H1 (cell line): ENCODE measurements around the gene GPC6. TPM values are rescaled to one million over a fixed set of nuclear protein-coding genes. Genes with fewer than 3 reads are reported as not detected.

Source experiments
- CTCF ChIA-PET: fragments of 300-600 bp; sonication (Branson Sonifier 250); formaldehyde crosslinking; loops from one replicate; lab custom pipeline; 2021; ENCODE audit not compliant: partially characterized antibody; lab: Charles Lee
- POLR2A ChIA-PET: fragments of 300-600 bp; sonication (Branson Sonifier 250); formaldehyde crosslinking; loops from one replicate; lab custom pipeline; 2021; ENCODE audit warnings: inconsistent platforms; ENCODE audit not compliant: partially characterized antibody; lab: Charles Lee
- DNase-seq, 2 experiments: peaks; one replicate each; pipeline versions ENCODE4 v3.0.0 to v3.0.0-alpha.2; 2010 to 2022; ENCODE audit warnings: low spot score in 2 of 2, low read depth in 1 of 2, mixed read lengths in 1 of 2
- FAIRE-seq: peaks from 2 replicates; lab custom pipeline; 2011; peaks lifted over from hg19 to GRCh38; lab: Jason Lieb, UNC
- H2AFZ ChIP-seq: 2 replicates; pipeline ENCODE4 v1.8.1; 2012; ENCODE audit warnings: low read length, inconsistent platforms
- H2AK5ac ChIP-seq: 2 replicates; pipeline ENCODE4 v1.6.1; 2013; ENCODE audit warnings: low read depth, low read length
- H2BK120ac ChIP-seq: replicated peaks from 2 replicates; pipeline ENCODE3; 2013; ENCODE audit warnings: low read depth, low read length, inconsistent platforms
- H2BK12ac ChIP-seq: 2 replicates; pipeline ENCODE4 v1.6.1; 2013; ENCODE audit warnings: low read depth, low read length
- H2BK15ac ChIP-seq: 2 replicates; pipeline ENCODE4 v1.6.1; 2013; ENCODE audit warnings: low read length
- H2BK20ac ChIP-seq: 2 replicates; pipeline ENCODE4 v1.6.1; 2013; ENCODE audit warnings: low read length
- H2BK5ac ChIP-seq: 2 replicates; pipeline ENCODE4 v1.6.1; 2013; ENCODE audit warnings: low read depth, low read length
- H3K14ac ChIP-seq: 2 replicates; pipeline ENCODE4 v1.6.1; 2013; ENCODE audit warnings: inconsistent platforms; ENCODE audit not compliant: insufficient read length
- H3K18ac ChIP-seq: 2 replicates; pipeline ENCODE4 v1.6.1; 2013; ENCODE audit warnings: low read length; ENCODE audit errors: extremely low read depth
- H3K23ac ChIP-seq: 2 replicates; pipeline ENCODE4 v1.6.1; 2013; ENCODE audit warnings: inconsistent platforms; ENCODE audit not compliant: insufficient read length
- H3K23me2 ChIP-seq: 2 replicates; pipeline ENCODE4 v1.6.1; 2013; ENCODE audit warnings: low read depth, low read length
- H3K27ac ChIP-seq: 2 replicates; pipeline ENCODE4 v1.6.1; 2011; ENCODE audit warnings: low read depth, low read length, inconsistent platforms
- H3K27me3 ChIP-seq, 4 experiments: replicated peaks in 1 of 4; 1 replicate in 1 of 4; 2 replicates in 3 of 4; pipeline versions ENCODE4 v1.6.1 to v1.8.1; 2011 to 2013; ENCODE audit warnings: low read length in 3 of 4, mild to moderate bottlenecking in 3 of 4, inconsistent platforms in 2 of 4, mixed read lengths in 2 of 4, moderate library complexity in 1 of 4; ENCODE audit not compliant: control insufficient read depth in 3 of 4, insufficient read depth in 3 of 4; ENCODE audit errors: extremely low read depth in 1 of 4
- H3K36me3 ChIP-seq, 4 experiments: 2 replicates each; pipeline versions ENCODE4 v1.6.1 to v1.8.1; 2011 to 2013; ENCODE audit warnings: mild to moderate bottlenecking in 4 of 4, low read length in 3 of 4, moderate library complexity in 2 of 4, control low read depth in 1 of 4, inconsistent platforms in 1 of 4; ENCODE audit not compliant: insufficient read depth in 4 of 4, control insufficient read depth in 2 of 4
- H3K4ac ChIP-seq: replicated peaks from 2 replicates; pipeline ENCODE3; 2013; ENCODE audit warnings: low read length, low read depth, mixed read lengths, inconsistent platforms; ENCODE audit not compliant: insufficient read length
- H3K4me1 ChIP-seq, 4 experiments: replicated peaks in 1 of 4; 1 replicate in 1 of 4; 2 replicates in 3 of 4; pipeline versions ENCODE4 v1.6.1 to v1.8.1; 2011 to 2013; ENCODE audit warnings: low read length in 3 of 4, inconsistent platforms in 2 of 4, mixed read lengths in 1 of 4; ENCODE audit not compliant: insufficient read depth in 4 of 4, control insufficient read depth in 3 of 4
- H3K4me2 ChIP-seq, 2 experiments: 2 replicates each; pipeline versions ENCODE4 v1.6.1 to v1.8.1; 2011 to 2013; ENCODE audit warnings: low read depth in 2 of 2, low read length in 2 of 2, control low read depth in 1 of 2, inconsistent platforms in 1 of 2, mild to moderate bottlenecking in 1 of 2; ENCODE audit not compliant: insufficient read depth in 1 of 2
- H3K4me3 ChIP-seq, 4 experiments: fragments of 200-600, 300-600 bp in 1 of 4; sonication (generic), shearing (Covaris generic), sonication (Bioruptor Twin) in 1 of 4; 2 replicates each; pipeline versions ENCODE4 v1.5.1 to v1.8.1; 2011 to 2016; ENCODE audit warnings: low read length in 4 of 4, low read depth in 3 of 4, control low read depth in 2 of 4, inconsistent platforms in 2 of 4, mild to moderate bottlenecking in 2 of 4, mixed read lengths in 1 of 4, moderate library complexity in 1 of 4; ENCODE audit not compliant: insufficient read depth in 2 of 4; ENCODE audit errors: extremely low read depth in 1 of 4
- H3K56ac ChIP-seq: replicated peaks from 2 replicates; pipeline ENCODE3; 2013; ENCODE audit warnings: low read depth, mild to moderate bottlenecking, mixed read lengths, low read length, inconsistent platforms; ENCODE audit not compliant: insufficient read length
- H3K79me1 ChIP-seq: 2 replicates; pipeline ENCODE4 v1.6.1; 2013; ENCODE audit warnings: low read depth, low read length, control low read depth
- H3K79me2 ChIP-seq, 2 experiments: 2 replicates each; pipeline versions ENCODE4 v1.6.1 to v1.8.1; 2012 to 2013; ENCODE audit warnings: low read length in 2 of 2, mild to moderate bottlenecking in 2 of 2, inconsistent platforms in 1 of 2; ENCODE audit not compliant: insufficient read depth in 2 of 2, control insufficient read depth in 1 of 2
- H3K9ac ChIP-seq, 4 experiments: replicated peaks in 1 of 4; 1 replicate in 1 of 4; 2 replicates in 3 of 4; pipeline versions ENCODE4 v1.6.1 to v1.8.1; 2011 to 2013; ENCODE audit warnings: low read depth in 3 of 4, low read length in 3 of 4, control low read depth in 2 of 4, mild to moderate bottlenecking in 2 of 4, moderate library complexity in 2 of 4, inconsistent platforms in 1 of 4; ENCODE audit errors: extremely low read depth in 1 of 4
- H3K9me3 ChIP-seq, 2 experiments: 2 replicates each; pipeline versions ENCODE4 v1.6.1 to v1.8.1; 2012 to 2013; ENCODE audit warnings: mild to moderate bottlenecking in 2 of 2, moderate library complexity in 2 of 2, control low read depth in 1 of 2, inconsistent platforms in 1 of 2, low read depth in 1 of 2, low read length in 1 of 2, mixed read lengths in 1 of 2; ENCODE audit not compliant: insufficient read depth in 2 of 2
- H4K20me1 ChIP-seq, 2 experiments: replicated peaks in 1 of 2; 2 replicates each; pipeline versions ENCODE3 to v1.8.1; 2011 to 2013; ENCODE audit warnings: inconsistent platforms in 2 of 2, low read length in 2 of 2, mild to moderate bottlenecking in 1 of 2; ENCODE audit not compliant: insufficient read depth in 2 of 2, control insufficient read depth in 1 of 2
- H4K5ac ChIP-seq: 2 replicates; pipeline ENCODE4 v1.6.1; 2013; ENCODE audit warnings: low read length, low read depth, mixed read lengths, inconsistent platforms; ENCODE audit not compliant: insufficient read length
- H4K8ac ChIP-seq: 2 replicates; pipeline ENCODE4 v1.8.0; 2013; ENCODE audit warnings: mild to moderate bottlenecking, moderate library complexity, low read length, inconsistent platforms; ENCODE audit not compliant: insufficient read depth; ENCODE audit errors: extremely low read depth
- H4K91ac ChIP-seq: replicated peaks from 2 replicates; pipeline ENCODE3; 2013; ENCODE audit warnings: low read length, mixed read lengths, inconsistent platforms; ENCODE audit not compliant: insufficient read length
- ASH2L ChIP-seq: fragments of 200-600, 300-600 bp; sonication (generic); IDR thresholded peaks from one replicate; pipeline ENCODE4 v1.7.1; 2017; ENCODE audit warnings: low read length
- ATF2 ChIP-seq: IDR thresholded peaks from 2 replicates; pipeline ENCODE4 v1.6.1; 2012; ENCODE audit warnings: low read length, inconsistent platforms
- BACH1 ChIP-seq: IDR thresholded peaks from 2 replicates; pipeline ENCODE4 v1.6.1; 2012; ENCODE audit warnings: low read length, improper control_type of control experiment
- FOSL1 ChIP-seq: IDR thresholded peaks from 2 replicates; pipeline ENCODE4 v1.6.1; 2011; ENCODE audit warnings: mild to moderate bottlenecking, low read depth, low read length, moderate library complexity; ENCODE audit not compliant: insufficient read depth
- POU5F1 ChIP-seq: IDR thresholded peaks from 2 replicates; pipeline ENCODE4 v1.6.1; 2011; ENCODE audit warnings: low read depth, mild to moderate bottlenecking, low read length, moderate library complexity
- RAD21 ChIP-seq, 2 experiments: IDR thresholded peaks in 1 of 2; conservative IDR thresholded peaks in 1 of 2; 2 replicates each; pipeline ENCODE4 v1.6.1; 2011; ENCODE audit warnings: low read depth in 2 of 2, low read length in 2 of 2, improper control_type of control experiment in 1 of 2, inconsistent platforms in 1 of 2, mild to moderate bottlenecking in 1 of 2, moderate library complexity in 1 of 2
- RFX5 ChIP-seq: IDR thresholded peaks from 2 replicates; pipeline ENCODE4 v1.6.1; 2011; ENCODE audit warnings: low read depth, low read length, improper control_type of control experiment, borderline replicate concordance
- SP4 ChIP-seq: IDR thresholded peaks from 2 replicates; pipeline ENCODE4 v1.6.1; 2012; ENCODE audit warnings: low read length, inconsistent platforms
- TCF12 ChIP-seq: IDR thresholded peaks from 2 replicates; pipeline ENCODE4 v1.6.1; 2011; ENCODE audit warnings: low read depth, mild to moderate bottlenecking, low read length
- WGBS, 2 experiments: shearing (Covaris generic) in 1 of 2; methylation state at CpG; one replicate each; pipeline versions ENCODE4 v1.1.6 to v1.1.7; 2013 to 2015; ENCODE audit warnings: low lambda C conversion rate in 2 of 2, mixed read lengths in 2 of 2, inconsistent platforms in 1 of 2, low coverage in 1 of 2, missing lambda C conversion rate in 1 of 2; ENCODE audit not compliant: insufficient replicate concordance in 2 of 2, insufficient coverage in 1 of 2, insufficient read length in 1 of 2; ENCODE audit errors: extremely low coverage in 1 of 2, missing lambda C conversion rate in 1 of 2; 5-methylcytosine and 5-hydroxymethylcytosine counted together
- polyA plus RNA-seq, 7 experiments: library from polyadenylated mRNA; depleted of rRNA in 3 of 7; stranded (reverse) in 5 of 7; unstranded in 2 of 7; fragments of >200 nt in 5 of 7; fragments of 200-250 nt in 2 of 7; gene quantifications; 1 replicate in 5 of 7; 2 replicates in 1 of 7; 4 replicates in 1 of 7; pipeline versions ENCODE4 v1.2.1 to v1.2.3, GENCODE V29; 2011 to 2013; ENCODE audit warnings: missing spikeins in 2 of 7, mixed read lengths in 2 of 7
- total RNA-seq: library from RNA; stranded (reverse); fragmentation: NEBNext Ultra II Directional; extraction: Animal tissue kit (Norgen Biotek cat#: 25700); gene quantifications from 2 replicates; pipeline ENCODE4 v1.2.1, GENCODE V29; 2021

GPC6 gene
- total and polyA plus RNA-seq, 2 of the 8 experiments (the other 6 are each of a cell fraction or from before 2014, with no cell fraction given), result 5.4 to 12.0 TPM

- Histone ChIP-seq H3K79me1 (no peaks in the 10 kb centered on the region), H4K91ac (no peak overlapping the region), H2AK5ac (no peak overlapping the region), H3K4me2 (no peak overlapping the region), H2BK120ac (no peak overlapping the region), H3K9ac (no peak overlapping the region)
- CTCF ChIA-PET, result no interaction called here
- DNase-seq, result no peak
- no peak for FAIRE-seq
- TF ChIP-seq RAD21 (IDR thresholded peaks at IDR 0.05 in 1 of 2, conservative IDR thresholded peaks at IDR 0.05 in 1 of 2; ENCODE audit: low read depth in 2 of 2, low read length in 2 of 2) (no peak), SP4 (no peak), TCF12 (no peak), BACH1 (no peak), POU5F1 (no peak), RFX5 (no peak), FOSL1 (no peak), ATF2 (no peak), ASH2L (no peak)
- TF ChIP-seq, all 59 proteins: peak for 0
- H3K23me2 ChIP-seq, result no peaks in the 10 kb centered on the region
- no peaks in the 10 kb centered on the region for H3K27me3 ChIP-seq
- H3K18ac ChIP-seq, result no peak overlapping the region
- no peak overlapping the region for H2BK15ac ChIP-seq
- H3K4ac ChIP-seq, result no peak overlapping the region
- H2AFZ ChIP-seq, result no peak overlapping the region
- no peak overlapping the region for H3K27ac ChIP-seq
- H3K23ac ChIP-seq, result no peak overlapping the region
- H2BK20ac ChIP-seq, result no peak overlapping the region
- no peak overlapping the region for H4K5ac ChIP-seq
- H4K20me1 ChIP-seq, result no peaks in the 10 kb centered on the region
- POLR2A ChIA-PET, result no interaction called here
- H3K56ac ChIP-seq, result no peak overlapping the region
- no peak overlapping the region for H2BK12ac ChIP-seq
- peaks cover 7 to 10% of the 10 kb centered on the region in 2 experiments; a peak in 2 of 4 replicates for H3K9me3 ChIP-seq
- H3K14ac ChIP-seq, result no peak overlapping the region
- H3K4me3 ChIP-seq, result no peak overlapping the region
- no peaks in the 10 kb centered on the region for H3K36me3 ChIP-seq
- no peaks in the 10 kb centered on the region for H3K79me2 ChIP-seq
- H4K8ac ChIP-seq, result no peak overlapping the region
- no peak overlapping the region for H2BK5ac ChIP-seq
- WGBS, 2 experiments, result 95% methylated on average over 1 of the region's 1 CpG; no CpG with 5 or more reads in 1 of the 2 experiments
- 0 out of 7 replicates have a peak, but pooled peaks cover 0 to 2% (median 0%) of the 10 kb centered on the region in 4 experiments for H3K4me1 ChIP-seq
Observed at GRCh38 chr13:93199856-93200255, 26.8 kb upstream of the GPC6 start.
